HUDEP-2 (cell line): ENCODE results near the gene MYH10.

ENCODE experiments used
- DNase-seq, 76 experiments: peaks; one replicate each; lab custom pipeline; 2025; ENCODE audit not compliant: unreplicated experiment in 76 of 76; lab: John Stamatoyannopoulos, UW

The MYH10 gene

DNA sequence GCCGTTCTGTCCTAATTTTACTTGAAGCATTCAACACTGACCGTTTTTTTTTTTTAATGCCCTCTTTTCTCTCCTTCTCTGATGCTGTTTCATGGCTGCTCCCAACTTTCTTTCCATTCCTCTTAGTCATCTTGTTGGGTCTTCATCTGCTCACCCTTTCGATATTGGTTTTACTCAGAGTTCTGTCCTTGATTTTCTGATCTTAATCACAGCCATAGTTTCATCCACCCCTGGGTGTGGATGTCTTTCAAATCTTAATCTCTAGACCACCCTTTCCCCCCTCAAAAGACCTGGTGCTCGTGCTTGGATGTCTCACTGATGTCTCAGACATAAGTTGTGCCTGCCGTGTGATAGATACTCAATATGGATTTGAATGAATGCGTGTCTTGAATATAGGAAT lies 172.4 kb downstream of the MYH10 start:
- no peak for DNase-seq

DNA sequence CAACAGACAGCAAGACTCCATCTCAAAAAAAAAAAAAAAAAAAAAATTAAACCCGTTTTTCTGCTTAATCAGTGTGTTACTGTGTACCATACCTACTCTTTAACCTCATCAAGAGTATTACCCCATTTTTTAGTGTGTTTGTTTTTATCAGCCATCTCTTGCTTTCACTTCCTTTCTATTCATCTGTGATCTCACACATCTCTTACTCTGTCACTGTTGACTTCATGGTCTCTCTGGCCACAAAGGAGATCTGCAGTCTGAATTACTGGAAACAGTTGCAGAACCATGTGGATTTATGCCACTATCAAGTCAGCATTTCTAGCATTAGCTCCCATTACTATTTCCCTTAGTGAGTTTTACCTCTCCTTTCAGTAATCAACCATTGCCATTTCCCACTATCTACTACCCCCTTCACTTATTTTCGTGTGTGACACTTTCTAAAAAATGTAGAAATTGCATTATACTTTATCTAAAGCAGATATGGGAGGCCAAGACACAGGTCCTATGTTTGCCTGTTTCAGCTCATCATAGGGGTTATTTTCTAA lies 174.8 kb downstream of the MYH10 start:
- DNase-seq, result no peak

DNA sequence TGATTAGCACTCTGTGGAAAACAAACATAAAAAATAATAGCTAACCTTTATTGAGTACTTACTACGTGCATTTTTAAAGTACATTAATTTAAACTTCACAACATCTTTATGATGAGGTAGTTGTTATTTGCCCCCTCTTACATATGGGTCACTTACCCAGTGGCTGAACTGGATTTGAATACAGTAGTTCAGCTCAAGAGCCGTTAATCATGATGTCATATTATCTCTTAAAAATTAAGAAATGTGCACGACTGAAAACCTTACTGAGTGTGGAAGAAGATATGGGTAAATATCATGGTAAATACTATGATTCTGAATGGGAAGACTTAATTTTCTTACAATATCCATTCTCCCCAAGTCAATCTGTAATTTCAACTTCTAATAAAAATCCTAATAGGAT lies 177.2 kb downstream of the MYH10 start:
- DNase-seq, result no peak

DNA sequence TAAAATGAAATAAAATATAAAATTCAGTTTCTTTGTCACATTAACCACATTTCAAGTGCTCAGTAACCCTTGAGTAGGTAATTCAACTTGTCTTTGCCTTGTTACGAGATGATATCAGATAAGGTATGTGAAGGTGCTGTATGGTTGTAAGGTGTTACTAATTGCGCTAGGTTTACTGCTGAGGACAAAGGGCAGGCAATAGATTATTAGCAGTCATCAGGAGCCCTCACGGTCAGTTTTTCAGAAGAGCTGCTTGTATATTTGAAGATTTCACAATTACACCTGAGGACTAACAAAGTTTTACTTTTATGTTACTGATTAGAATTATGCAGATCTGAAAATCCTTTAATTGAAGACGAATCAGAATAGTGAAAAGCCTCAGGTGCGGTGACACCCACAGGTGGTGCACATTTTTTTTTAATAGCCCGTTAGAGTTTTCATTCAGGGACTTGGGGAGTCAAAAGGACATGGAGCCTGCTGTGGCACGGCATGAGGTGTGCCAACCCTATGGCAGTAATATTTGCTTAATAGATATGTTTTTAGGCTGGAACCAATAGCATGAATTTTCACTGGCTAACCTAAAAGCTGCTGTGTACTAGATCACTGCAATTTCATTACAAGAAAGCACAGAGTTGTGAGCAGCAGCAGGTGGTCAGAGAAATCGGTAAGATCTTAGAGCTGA lies 178.5 kb downstream of the MYH10 start:
- DNase-seq, result no peak

DNA sequence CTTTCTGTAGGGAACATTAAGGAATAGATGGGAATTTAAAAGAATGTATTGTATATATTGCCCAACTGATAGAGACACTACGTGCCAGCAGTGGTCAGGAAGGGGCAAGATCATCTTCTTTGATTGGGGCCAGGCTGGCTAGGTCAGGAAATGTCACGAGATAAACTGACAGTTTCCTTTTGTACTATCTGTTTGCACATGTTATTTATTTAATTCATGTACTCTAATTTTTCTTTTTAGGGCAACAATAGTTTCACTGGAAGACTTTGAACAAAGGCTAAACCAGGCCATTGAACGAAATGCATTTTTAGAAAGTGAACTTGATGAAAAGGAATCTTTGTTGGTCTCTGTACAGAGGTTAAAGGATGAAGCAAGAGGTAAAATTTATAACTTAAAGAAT lies 182.2 kb downstream of the MYH10 start:
- DNase-seq, result peak in 24 of 76 experiments; percentile 3 to 41 (median 14)

DNA sequence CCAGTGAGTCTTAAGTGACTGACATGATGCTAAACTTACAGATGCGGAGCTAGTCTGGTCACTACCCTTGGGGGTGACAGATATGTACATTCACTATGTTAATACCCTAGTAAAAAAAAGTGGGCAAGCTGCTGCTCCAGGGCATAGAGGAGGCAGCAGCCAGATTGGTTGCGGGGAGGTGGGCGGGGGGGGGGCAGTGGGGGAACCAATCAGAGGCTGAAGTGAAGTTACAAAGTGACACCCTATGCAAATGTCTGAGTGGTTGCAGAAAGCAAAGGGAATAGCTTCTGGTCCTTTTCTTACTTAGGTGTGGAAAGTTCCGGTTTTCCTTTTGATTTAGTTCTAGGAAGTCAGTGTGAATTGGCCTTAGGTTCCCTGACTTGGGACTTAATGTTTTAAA lies 182.7 kb downstream of the MYH10 start:
- DNase-seq, result peak in 40 of 76 experiments; percentile 7 to 55 (median 24)

DNA sequence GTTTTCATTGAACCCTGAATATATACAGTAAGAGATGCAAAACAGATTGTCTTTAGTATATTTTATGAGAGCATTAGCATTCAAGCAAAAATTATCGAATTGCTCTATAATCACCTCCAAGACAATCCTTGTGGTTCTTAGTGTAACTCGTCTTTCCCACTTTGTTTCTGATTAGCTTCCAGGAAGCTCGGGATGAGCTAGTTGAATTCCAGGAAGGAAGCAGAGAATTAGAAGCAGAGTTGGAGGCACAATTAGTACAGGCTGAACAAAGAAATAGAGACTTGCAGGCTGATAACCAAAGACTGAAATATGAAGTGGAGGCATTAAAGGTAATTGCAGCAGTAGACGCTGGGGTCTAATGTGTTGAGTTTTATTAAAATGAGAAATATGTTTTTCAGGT lies 185.0 kb downstream of the MYH10 start:
- no peak for DNase-seq

DNA sequence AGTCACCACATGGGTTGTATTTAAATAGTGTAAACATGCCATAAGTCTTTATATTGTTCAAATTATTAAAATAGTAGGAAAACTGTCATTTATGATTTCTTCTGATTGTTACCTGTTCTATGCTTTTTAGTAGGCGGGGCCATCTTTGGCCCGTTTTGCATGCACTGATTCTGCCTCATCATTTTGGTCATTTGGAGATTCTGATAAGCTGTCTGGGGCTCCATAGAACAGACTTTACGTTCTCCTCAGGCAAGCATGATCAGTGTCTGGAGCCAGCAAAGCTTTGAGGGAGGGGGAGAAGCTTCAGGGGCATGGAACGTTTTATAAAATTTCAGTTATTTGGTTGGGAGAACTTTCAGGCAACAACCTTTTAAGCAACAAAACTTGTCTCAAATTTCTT lies 186.0 kb downstream of the MYH10 start:
- peak in 27 of 76 experiments; percentile 4 to 47 (median 19) for DNase-seq

DNA sequence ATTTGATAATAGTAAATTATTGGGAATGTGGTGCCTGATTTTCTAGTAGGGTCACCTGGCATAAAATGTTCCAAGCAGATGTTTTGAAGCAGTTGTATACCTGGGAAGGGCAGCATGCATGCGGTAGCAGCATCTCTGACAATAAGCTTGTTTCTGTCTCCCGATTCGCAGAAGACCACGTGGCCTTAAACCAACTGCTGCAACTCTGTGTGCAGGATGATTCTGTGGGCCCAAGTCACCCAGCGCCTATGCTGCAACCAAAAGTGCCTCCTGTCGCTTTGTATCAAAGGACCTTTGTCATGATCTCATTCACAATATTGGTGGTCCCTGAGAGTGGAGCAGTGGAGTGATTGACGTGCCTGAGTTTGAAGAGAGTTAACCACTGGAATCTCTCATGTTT lies 186.8 kb downstream of the MYH10 start:
- no peak for DNase-seq

DNA sequence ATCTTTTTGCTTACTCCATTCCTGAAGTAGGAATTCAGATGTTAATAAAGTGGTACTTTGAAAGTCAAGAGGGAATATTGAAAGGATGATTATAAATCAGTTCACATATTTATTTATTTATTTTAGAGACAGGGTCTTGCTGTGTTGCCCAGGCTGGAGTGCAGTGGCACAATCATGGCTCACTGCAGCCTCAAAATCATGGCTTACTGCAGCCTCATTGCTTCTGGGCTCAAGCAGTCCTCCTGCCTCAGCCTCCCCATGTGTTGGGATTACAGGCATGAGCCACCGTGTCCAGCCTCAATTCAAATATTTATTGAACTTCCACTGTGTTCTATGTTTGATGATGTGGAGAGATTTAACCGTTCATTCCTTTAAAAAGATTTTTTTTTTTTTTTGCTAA lies 188.2 kb downstream of the MYH10 start:
- DNase-seq, result no peak

DNA sequence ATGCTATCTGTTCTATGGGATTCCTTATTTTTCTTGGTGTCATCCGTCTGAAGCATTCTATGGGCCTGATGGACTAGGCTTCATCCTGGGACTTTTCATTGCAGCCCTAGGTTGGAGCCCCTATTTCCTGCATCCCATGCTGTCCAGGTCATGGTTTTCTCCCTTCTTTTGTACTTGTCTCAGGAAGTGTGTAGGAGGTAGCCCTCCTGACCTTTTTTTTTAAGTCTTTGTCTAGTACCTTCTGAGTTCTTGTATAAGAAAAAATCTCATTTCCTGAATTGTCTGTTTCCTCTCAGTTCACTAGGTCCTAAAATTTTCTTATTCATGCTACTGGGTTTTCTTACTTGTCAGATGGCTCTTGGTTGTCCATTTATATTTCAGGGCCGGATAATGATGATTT lies 188.8 kb downstream of the MYH10 start:
- no peak for DNase-seq

DNA sequence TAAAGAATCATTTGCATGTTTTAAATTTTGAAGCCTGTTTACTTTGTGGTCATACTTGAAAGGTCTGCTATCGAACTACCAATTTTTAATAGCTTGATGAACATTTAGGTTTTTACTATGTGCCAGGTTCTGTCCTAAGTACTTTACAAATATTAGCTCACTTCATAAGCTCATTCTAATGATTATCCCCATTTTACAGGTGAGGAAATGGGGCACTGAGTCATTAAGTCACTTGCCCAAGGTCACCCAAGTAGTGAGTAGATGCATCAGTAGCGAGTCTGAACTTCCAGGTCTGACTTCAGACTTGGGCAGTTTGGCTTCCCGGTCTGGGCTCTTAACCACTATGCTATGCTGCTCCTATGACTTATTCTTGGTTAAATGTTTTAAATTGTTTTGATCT lies 190.8 kb downstream of the MYH10 start:
- no peak for DNase-seq

DNA sequence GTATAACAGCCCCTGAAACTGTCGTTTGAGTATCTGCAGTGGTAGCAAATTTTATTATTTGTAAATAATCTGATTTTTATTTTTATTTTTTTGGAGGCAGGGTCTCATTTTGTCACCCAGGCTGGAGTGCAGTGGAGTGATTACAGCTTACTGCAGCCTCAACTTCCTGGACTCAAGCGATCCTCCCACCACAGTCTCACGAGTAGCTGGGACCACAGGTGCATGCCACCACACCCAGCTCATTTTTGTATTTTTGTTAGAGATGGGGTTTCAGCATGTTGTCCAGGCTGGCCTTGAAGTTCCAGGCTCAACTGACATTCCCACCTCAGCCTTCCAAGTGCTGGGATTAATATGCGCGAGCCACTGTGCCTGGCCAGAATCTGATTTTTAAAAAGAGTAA lies 192.1 kb downstream of the MYH10 start:
- DNase-seq, result no peak

DNA sequence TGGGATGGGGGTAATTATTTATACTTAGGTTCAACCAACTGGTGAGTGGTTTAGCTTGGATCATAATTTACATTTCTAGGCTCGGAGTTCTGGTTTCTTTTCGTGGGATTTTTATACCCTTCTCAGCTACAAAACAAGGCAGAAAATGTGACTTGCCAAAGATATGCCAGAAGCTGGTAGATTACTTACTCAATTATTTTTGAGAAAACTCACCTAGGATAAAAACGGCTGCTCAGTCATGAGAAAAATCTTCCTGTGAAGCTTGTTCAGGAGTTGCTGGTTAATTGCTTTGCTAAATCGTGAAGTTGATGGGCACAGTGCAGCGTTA lies 193.7 kb downstream of the MYH10 start:
- peak in 1 of 76 experiments; percentile 37 for DNase-seq

DNA sequence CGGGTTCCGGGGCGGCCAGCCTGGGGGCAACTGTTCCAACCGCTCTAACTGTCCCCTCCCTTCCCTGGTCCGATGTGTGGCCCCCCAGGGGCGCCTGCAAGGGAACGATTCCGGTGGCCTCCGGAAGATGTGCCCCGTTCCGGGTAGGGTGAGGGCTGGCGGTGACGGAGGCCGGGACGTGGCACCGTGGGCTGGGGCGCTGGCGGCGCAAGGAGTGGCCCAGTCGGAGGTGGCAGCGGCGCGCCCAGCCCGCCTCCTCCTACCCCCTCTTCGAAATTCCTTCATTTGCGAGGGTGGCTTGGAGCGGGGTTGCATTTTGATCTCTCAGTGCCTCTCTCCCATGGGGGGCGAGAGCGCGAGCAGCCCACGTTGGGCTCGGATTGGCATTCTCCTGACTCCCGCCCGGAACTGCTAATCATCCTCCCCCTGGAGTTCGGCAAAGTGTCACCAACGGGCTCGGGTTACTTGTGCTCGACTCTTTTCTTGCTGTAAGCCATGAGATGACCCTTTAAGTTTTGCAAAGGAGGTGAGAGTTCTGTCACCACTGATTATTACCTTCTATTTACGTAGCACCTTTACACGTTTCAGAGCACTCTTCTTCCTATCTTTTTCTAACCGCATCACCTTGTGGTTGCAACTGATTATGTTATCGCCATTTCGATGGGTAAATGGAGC lies 194.2 kb downstream of the MYH10 start:
- peak in 50 of 76 experiments; percentile 8 to 75 (median 44) for DNase-seq

DNA sequence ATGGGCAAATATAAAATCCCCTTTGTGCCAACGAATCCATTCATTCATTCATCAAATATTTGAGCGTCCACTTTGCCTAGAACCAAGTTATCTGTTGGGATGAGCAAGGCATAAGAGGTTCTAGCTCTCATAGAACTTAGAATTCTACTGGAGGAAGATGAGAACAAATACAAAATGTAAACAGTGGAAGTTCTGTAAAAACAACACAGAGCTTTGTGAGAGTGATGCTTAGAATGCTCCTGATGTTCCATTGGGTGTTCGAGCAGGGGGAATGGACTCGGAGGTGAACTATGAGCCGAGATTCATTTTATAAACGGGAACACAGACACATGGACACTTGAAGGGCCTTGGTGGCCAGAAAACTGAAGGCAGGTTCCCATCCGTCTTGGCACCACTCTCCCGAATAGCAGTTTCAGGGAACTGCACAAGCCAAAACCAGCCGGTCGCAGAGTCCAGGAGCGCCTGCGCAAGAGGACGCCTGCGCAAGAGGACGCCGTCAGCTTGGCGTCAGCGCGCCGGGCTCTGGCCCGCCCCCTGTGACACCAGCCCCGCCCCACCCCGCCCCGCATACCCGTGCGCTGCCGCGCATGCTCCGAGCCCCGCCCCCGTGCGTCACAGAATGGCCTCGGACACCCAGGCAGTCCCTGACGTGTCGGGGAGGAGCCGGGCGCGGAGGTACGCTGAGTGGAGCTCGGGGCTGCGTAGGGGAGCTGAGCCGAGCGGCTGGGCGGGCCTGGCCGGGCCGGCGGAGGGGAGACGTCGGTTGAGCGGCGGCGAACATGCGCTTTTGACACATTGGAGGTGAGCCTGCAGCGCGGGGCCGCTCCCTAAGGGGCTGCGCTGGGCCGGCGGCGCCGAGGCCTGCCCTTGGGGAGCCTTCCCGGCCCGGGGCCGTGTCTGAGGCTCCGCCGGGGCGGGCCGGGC lies 195.0 kb downstream of the MYH10 start, which contains the start of gene NDEL1:
Gene NDEL1 (plus strand): TSS at position 640 of the 924 bp plus-strand sequence. CDS start 8,388 bp downstream, outside the sequence.
- peak in 75 of 76 experiments; percentile 56 to 99 (median 96) for DNase-seq

DNA sequence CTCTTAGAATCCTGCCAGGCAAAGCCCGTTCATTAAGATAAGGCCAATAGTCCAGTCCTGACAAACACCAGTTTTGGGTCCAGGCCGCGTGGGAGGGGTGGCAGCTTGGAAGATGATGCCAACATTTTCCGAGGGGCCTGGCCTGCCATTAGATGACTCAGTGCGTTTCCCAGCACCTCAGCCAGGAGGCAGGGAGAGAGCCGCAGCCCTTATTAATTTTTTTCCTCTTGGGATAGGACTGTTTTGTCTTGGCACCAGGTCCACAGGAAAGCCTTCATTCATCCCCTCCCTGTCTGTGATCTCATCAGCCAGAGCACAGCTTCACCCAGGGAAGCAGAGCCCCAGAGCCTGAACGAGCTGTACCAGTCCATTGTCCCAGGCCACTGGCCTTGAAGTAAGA lies 199.6 kb downstream of the MYH10 start:
- DNase-seq, result no peak

DNA sequence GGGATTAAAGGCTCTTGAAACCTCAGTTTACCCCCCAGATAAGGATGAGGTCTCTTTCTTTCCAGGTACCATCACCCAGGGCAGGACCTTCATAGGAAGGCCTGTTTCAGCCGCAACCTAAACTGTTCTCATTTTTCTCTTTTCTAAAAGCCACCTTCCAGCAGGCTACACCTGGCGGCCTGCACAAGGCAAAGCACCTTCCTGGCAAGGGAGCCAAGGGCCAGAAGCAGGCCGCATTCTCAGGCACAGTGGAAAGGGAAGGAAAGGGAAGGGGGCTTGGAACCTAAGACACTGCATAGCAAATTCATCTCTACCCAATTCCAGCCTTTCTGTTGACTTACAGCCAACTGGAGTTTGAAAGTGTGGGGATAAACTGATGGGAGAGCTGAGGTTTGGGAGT lies 203.7 kb downstream of the MYH10 start:
- no peak for DNase-seq

DNA sequence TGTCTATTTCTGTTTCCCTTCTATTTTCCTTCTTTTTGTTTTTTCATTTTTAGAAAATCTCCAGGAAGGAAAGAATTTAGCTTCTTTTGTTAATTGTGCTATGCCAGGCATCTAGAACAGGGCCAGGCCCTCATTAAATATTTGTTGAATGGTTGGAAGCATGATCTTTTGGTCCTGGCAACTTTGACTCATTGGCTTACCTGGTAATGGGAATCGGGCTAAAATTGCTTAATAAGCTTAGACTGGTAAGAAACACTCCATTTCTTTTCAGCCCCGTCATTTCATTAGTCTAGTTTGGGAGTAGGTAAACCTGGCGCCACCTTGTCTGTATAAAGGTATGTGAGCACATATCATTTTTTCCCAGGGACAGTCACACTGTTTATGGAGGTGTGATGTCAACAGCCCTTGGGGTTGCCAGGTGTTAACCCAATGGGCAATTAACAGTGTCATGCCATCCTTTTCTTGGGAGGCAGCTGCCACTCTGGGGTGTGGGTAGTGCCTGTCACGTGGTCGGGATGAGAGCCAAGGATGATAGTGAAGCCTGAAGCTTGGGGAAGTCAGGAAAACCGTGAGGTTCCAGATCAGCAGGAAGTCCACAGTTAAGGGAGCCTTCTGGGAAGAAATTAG lies 204.3 kb downstream of the MYH10 start:
- no peak for DNase-seq
